ENCODE data around the gene CNP.
"Not testable (repeated sequence)": the region's sequence is repeated elsewhere in the genome, so short reads cannot be mapped to it uniquely, and the experiment has no call there.

Gene CNP

DNA sequence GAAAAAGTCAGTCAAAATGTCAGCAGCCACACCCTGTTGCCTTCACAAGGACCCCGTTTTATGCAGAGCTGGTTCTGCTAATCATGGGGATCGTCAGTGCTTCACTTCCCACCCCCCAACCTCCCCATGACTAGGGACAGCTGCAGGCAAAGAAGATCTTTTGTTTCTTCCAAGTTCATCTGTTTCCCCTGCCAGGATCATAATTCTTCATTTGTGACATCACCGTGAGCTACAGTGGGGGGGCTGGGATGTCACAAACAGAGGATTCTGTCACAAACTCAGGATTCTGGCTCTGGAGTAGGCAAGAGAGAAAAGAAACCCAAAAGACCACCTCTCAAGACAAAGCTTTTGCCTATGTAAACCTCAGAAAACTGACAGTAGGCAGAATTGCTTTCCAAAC lies 26.0 kb downstream of the CNP start:
- Histone ChIP-seq H3K4me1 (ENCODE audit: control insufficient read depth, insufficient read depth, low read length) (peaks cover 40% of the 10 kb centered on the region), H3K36me3 (ENCODE audit: control insufficient read depth, insufficient read depth, low read length, severe bottlenecking) (peaks cover 92% of the 10 kb centered on the region), H3K4me3 (ENCODE audit: low read length) (no peak overlapping the region), H3K9me3 (ENCODE audit: control insufficient read depth, low read length) (no peaks in the 10 kb centered on the region), H3K27me3 (replicated peaks; ENCODE audit: control insufficient read depth, insufficient read depth, low read length) (no peaks in the 10 kb centered on the region), H3K9ac (ENCODE audit: low read length) (no peak overlapping the region)
- no peak for DNase-seq (ENCODE audit: low read depth)

DNA sequence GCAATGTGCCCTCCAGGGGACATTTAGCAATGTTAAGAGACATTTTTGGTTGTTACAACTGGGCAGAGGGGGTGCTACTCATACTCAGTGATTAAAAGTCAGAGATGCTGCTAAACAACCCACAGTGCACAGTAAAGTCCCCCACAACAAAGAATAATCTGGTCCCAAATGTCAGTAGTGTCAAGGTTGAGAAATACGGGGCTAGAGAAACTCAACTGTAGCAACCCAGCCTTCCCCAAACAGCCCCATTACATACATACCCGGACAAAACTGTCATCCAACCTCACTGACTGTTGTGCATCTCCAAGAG lies 30.2 kb downstream of the CNP start:
- Histone ChIP-seq H3K36me3 (ENCODE audit: control insufficient read depth, insufficient read depth, low read length, severe bottlenecking) (peaks cover 84% of the 10 kb centered on the region), H3K9me3 (ENCODE audit: control insufficient read depth, low read length) (no peaks in the 10 kb centered on the region), H3K9ac (ENCODE audit: low read length) (no peak overlapping the region), H3K4me3 (ENCODE audit: low read length) (no peak overlapping the region), H3K4me1 (ENCODE audit: control insufficient read depth, insufficient read depth, low read length) (peaks cover 33% of the 10 kb centered on the region), H3K27me3 (replicated peaks; ENCODE audit: control insufficient read depth, insufficient read depth, low read length) (no peaks in the 10 kb centered on the region)
- no peak for DNase-seq (ENCODE audit: low read depth)

DNA sequence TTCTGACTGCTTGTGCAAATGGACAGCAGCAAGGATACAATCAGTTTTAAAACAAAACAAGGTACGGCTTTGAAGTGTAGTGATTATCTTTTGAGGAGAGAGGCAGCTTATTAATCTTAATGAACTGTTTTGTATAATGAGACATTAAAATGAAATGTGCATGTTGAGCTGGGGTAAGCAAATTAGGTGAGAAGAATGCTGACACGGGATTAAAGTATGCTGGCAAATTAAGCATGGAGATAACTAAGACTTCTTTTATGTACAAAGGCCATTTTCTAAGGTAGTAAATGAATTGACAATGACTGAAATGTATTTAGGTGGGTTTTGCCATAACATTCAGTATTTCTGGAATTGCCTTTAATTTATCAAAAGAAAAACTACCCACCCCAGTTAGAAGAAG lies 31.9 kb downstream of the CNP start:
- Histone ChIP-seq H3K9ac (ENCODE audit: low read length) (no peak overlapping the region), H3K4me3 (ENCODE audit: low read length) (no peak overlapping the region), H3K27me3 (replicated peaks; ENCODE audit: control insufficient read depth, insufficient read depth, low read length) (no peaks in the 10 kb centered on the region), H3K36me3 (ENCODE audit: control insufficient read depth, insufficient read depth, low read length, severe bottlenecking) (peaks cover 85% of the 10 kb centered on the region), H3K4me1 (ENCODE audit: control insufficient read depth, insufficient read depth, low read length) (peaks cover 43% of the 10 kb centered on the region), H3K9me3 (ENCODE audit: control insufficient read depth, low read length) (no peaks in the 10 kb centered on the region)
- no peak for DNase-seq (ENCODE audit: low read depth)

DNA sequence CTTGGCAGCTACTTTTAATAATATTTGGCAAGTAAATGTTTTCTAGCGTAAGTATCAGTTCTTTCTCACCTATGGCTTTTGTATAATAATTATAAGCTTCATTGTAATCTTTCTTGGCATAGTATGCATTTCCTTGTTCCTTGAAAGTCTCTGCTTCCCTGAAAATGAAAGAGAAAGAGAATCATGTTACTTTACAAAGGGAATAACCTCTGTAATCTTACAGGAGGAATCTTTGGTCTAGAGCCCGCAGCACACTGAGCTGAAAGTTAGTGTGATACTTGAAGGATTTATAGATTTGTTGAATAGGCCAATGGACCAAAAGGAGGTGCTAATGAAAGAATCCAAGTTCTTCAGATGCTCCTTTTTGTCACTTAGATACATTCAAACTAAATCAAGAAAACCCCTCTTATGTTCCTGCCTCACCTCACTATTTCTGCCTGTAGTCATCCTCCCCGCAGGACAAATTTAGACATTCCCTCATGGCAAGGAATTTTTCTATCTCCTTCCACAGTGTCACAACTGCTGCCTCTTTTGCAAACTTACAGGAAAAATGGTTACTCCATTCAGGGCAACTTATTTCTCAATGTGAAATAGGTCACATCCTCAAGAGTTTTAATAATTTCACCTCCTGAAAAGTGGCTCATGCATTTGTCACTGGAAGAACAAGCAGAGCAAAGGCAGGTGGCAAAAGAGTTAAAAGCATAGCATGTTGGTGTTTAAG lies 34.0 kb downstream of the CNP start:
- no peak for DNase-seq (ENCODE audit: low read depth)
- no peaks in the 10 kb centered on the region for H3K9me3 ChIP-seq (ENCODE audit: control insufficient read depth, low read length)
- no peak overlapping the region for H3K4me3 ChIP-seq (ENCODE audit: low read length)
- H3K9ac ChIP-seq (ENCODE audit: low read length): peak overlapping the region; percentile 37
- peaks cover 68% of the 10 kb centered on the region for H3K36me3 ChIP-seq (ENCODE audit: control insufficient read depth, insufficient read depth, low read length, severe bottlenecking)
- H3K27me3 ChIP-seq (replicated peaks; ENCODE audit: control insufficient read depth, insufficient read depth, low read length): no peaks in the 10 kb centered on the region
- H3K4me1 ChIP-seq (ENCODE audit: control insufficient read depth, insufficient read depth, low read length): peaks cover 61% of the 10 kb centered on the region

DNA sequence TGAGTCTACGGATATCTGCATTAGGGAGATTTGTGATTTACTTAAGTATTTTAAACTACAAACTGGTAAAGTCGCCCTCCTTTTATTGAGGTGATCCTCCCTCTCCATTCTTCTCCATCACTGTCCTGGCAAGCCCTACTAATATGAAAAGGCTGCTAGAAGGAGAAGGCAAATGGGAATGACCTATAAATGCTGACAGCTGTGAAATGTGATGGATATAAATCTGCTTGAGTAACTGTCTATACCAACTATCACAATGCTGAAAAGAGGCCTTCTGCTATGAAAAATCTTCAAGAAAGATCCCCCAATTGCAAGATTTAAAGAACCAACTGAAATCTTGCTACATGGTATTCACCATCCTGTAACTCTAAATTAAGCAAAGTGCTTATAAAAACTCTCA lies 35.1 kb downstream of the CNP start:
- Histone ChIP-seq H3K9me3 (ENCODE audit: control insufficient read depth, low read length) (no peaks in the 10 kb centered on the region), H3K36me3 (ENCODE audit: control insufficient read depth, insufficient read depth, low read length, severe bottlenecking) (peaks cover 56% of the 10 kb centered on the region), H3K9ac (ENCODE audit: low read length) (no peak overlapping the region)

DNA sequence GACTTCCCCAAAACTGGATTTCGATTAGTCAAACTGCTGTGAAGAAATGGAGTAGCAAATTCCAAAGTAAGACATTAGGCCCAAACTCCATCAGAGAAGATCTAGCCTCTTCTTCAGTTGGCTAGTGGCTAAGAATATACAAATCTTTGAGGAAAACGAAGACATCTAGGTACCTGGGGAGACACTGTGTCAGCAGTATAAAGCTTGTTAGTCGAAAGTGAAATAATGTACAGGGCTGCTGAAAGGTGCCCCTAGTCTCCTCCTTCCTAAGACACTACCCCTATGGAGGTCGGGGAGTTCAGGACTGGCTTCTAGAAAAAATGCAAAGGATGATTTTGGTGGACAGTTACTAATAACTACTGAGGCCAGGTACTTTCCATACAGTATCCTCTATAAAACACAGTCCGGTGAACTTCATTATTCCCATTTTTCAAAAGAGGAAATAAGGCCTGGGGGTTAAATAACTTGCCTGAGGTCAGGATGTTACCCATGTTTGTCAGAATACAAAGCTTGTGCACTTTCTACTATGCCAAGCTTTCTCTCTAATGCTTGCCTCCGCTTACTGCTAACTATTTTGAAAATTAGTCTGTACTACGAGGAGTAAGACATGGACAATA lies 35.7 kb downstream of the CNP start:
- Histone ChIP-seq H3K9me3 (ENCODE audit: control insufficient read depth, low read length) (no peaks in the 10 kb centered on the region), H3K36me3 (ENCODE audit: control insufficient read depth, insufficient read depth, low read length, severe bottlenecking) (peaks cover 51% of the 10 kb centered on the region), H3K4me1 (ENCODE audit: control insufficient read depth, insufficient read depth, low read length) (peaks cover 58% of the 10 kb centered on the region), H3K9ac (ENCODE audit: low read length) (no peak overlapping the region), H3K27me3 (replicated peaks; ENCODE audit: control insufficient read depth, insufficient read depth, low read length) (no peaks in the 10 kb centered on the region), H3K4me3 (ENCODE audit: low read length) (no peak overlapping the region)
- no peak for DNase-seq (ENCODE audit: low read depth)

More for the DNA sequence above, 35.1 kb downstream of the CNP start:
- H3K4me3 ChIP-seq (ENCODE audit: low read length): no peak overlapping the region
- H3K4me1 ChIP-seq (ENCODE audit: control insufficient read depth, insufficient read depth, low read length): peaks cover 55% of the 10 kb centered on the region
- no peaks in the 10 kb centered on the region for H3K27me3 ChIP-seq (replicated peaks; ENCODE audit: control insufficient read depth, insufficient read depth, low read length)
- no peak for DNase-seq (ENCODE audit: low read depth)

DNA sequence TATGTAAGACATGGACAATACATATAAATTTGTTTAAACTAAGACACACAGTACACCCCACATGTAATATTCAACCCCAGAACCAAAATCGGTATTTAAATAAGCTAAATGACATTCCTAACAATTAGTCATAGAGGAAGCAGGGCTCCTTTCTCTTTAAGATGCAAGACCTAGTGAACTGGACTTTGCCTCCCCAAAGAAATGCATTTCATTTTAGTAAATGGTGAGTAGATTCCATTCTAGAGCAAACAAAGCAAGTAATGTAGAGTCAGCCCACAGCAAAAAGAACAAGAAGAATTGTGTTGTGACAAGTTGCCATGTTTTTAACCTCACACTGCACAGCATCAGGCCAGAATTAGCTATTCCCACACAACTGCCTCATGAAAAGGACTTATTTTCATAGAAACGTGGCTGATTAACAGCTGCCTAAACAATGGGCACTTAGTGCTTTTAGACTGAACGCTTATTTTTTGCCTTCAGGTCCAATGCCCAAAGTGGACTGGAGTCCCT lies 36.3 kb downstream of the CNP start:
- Histone ChIP-seq H3K9me3 (ENCODE audit: control insufficient read depth, low read length) (no peaks in the 10 kb centered on the region), H3K36me3 (ENCODE audit: control insufficient read depth, insufficient read depth, low read length, severe bottlenecking) (peaks cover 45% of the 10 kb centered on the region)
- peak; percentile 37 for DNase-seq (ENCODE audit: low read depth)

DNA sequence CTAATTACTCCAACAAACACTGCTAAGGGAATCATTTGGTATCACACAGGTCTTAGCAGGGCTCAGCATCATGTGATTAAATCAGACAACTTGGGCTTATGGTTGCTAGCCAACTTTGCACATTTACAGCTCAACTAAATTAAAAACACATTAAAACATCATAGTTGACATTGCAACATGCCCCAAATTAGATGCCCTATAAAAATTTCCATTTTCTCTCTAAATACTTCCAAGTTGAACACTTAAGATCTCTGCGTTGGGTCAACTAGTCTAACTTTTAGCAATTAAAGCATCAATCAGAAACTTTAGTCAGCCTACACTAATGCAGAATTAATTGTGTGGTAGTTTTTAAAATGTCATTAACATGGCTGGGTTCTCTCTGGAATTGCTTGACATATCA lies 38.6 kb downstream of the CNP start:
- no peak overlapping the region for H3K4me3 ChIP-seq (ENCODE audit: low read length)
- H3K9ac ChIP-seq (ENCODE audit: low read length): no peak overlapping the region
- DNase-seq (ENCODE audit: low read depth): peak; percentile 47
- H3K36me3 ChIP-seq (ENCODE audit: control insufficient read depth, insufficient read depth, low read length, severe bottlenecking): peaks cover 27% of the 10 kb centered on the region
- no peaks in the 10 kb centered on the region for H3K9me3 ChIP-seq (ENCODE audit: control insufficient read depth, low read length)
- H3K4me1 ChIP-seq (ENCODE audit: control insufficient read depth, insufficient read depth, low read length): peaks cover 72% of the 10 kb centered on the region
- no peaks in the 10 kb centered on the region for H3K27me3 ChIP-seq (replicated peaks; ENCODE audit: control insufficient read depth, insufficient read depth, low read length)

More for the DNA sequence above, 36.3 kb downstream of the CNP start:
- no peaks in the 10 kb centered on the region for H3K27me3 ChIP-seq (replicated peaks; ENCODE audit: control insufficient read depth, insufficient read depth, low read length)
- H3K4me1 ChIP-seq (ENCODE audit: control insufficient read depth, insufficient read depth, low read length): peaks cover 61% of the 10 kb centered on the region
- H3K4me3 ChIP-seq (ENCODE audit: low read length): no peak overlapping the region
- peak overlapping the region; percentile 42 for H3K9ac ChIP-seq (ENCODE audit: low read length)

DNA sequence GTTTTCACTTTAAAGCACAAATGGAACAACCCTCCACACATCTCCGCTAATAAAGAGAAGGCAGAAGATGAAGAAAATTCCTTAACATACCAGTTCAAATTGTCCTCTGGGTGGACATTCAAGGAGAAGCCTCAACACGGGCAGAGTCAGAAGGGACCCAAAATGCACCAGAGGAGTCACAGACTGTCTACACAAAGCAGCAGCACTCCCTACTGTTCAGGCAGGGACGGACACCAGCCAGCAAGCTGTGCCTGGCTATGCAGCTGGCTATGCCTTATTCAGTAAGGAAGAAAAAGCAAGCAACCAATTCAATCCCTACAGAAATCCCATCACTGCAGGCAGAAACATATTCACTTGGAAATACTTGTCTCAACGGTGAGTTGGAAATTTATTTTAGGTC lies 42.6 kb downstream of the CNP start:
- Histone ChIP-seq H3K9me3 (ENCODE audit: control insufficient read depth, low read length) (no peaks in the 10 kb centered on the region), H3K9ac (ENCODE audit: low read length) (peak overlapping the region; percentile 39), H3K4me1 (ENCODE audit: control insufficient read depth, insufficient read depth, low read length) (peaks cover 69% of the 10 kb centered on the region), H3K27me3 (replicated peaks; ENCODE audit: control insufficient read depth, insufficient read depth, low read length) (no peaks in the 10 kb centered on the region), H3K36me3 (ENCODE audit: control insufficient read depth, insufficient read depth, low read length, severe bottlenecking) (no peaks in the 10 kb centered on the region), H3K4me3 (ENCODE audit: low read length) (no peak overlapping the region)
- no peak for DNase-seq (ENCODE audit: low read depth)

DNA sequence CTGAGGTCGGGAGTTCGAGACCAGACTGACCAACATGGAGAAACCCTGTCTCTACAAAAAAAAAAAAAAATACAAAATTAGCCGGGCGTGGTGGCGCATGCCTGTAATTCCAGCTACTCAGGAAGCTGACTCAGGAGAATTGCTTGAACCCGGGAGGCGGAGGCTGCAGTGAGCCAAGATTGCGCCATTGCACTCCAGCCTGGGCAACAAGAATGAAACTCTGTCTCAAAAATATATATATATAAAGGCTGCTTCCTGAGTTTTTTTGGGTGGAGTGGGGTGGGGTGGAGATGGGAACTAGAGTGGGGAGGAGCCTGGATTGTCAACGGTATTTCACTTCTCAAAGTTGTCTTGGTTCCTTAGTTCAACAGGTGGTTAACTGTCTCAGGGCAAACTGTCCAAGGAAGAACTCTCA lies 43.7 kb downstream of the CNP start:
- not testable (repeated sequence) for H3K27me3 ChIP-seq (replicated peaks; ENCODE audit: control insufficient read depth, insufficient read depth, low read length); H3K36me3 ChIP-seq (ENCODE audit: control insufficient read depth, insufficient read depth, low read length, severe bottlenecking)

DNA sequence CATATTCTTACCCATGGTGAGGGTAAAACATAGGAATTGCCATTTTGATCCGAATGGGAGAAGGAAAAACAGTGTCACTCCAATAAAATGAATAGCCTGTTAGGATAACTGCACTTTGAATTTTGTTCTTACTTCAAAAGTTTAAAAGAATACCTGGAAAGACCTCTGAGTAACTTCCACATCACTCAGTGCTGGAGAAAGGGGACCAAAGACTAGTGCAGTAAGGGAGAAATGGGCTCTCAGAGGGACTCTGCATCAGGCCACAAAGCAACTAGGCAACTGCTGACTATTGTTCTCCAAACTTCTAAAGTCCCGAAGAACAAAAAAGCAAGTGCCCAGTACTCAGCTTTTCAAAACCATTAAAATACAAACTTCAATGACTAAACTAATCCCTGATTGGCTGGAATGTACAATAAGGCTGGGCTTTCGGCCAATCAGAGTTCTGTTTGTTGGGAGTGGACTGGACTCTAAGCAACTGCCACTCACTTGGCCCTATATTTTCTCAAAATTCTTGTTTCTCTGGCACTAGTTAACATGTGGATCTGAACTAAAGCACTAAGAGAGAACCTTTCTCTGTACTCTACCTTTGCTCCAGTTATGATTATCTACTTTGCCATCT lies 44.4 kb downstream of the CNP start:
- H3K27me3 ChIP-seq (replicated peaks; ENCODE audit: control insufficient read depth, insufficient read depth, low read length): no peaks in the 10 kb centered on the region
- no peaks in the 10 kb centered on the region for H3K36me3 ChIP-seq (ENCODE audit: control insufficient read depth, insufficient read depth, low read length, severe bottlenecking)
- no peaks in the 10 kb centered on the region for H3K9me3 ChIP-seq (ENCODE audit: control insufficient read depth, low read length)
- peaks cover 65% of the 10 kb centered on the region for H3K4me1 ChIP-seq (ENCODE audit: control insufficient read depth, insufficient read depth, low read length)
- H3K9ac ChIP-seq (ENCODE audit: low read length): no peak overlapping the region
- DNase-seq (ENCODE audit: low read depth): peak; percentile 36
- H3K4me3 ChIP-seq (ENCODE audit: low read length): no peak overlapping the region

More for the DNA sequence above, 43.7 kb downstream of the CNP start:
- peaks cover 63% of the 10 kb centered on the region for H3K4me1 ChIP-seq (ENCODE audit: control insufficient read depth, insufficient read depth, low read length)
- not testable (repeated sequence) for DNase-seq (ENCODE audit: low read depth); H3K9ac ChIP-seq (ENCODE audit: low read length); H3K9me3 ChIP-seq (ENCODE audit: control insufficient read depth, low read length)
- peak overlapping the region; percentile 56 for H3K4me3 ChIP-seq (ENCODE audit: low read length)
